A673 (cell line): Measurements from ENCODE around the gene LMOD2.

ENCODE experiments used
- EZH2 ChIP-seq: fragments of 200-600 bp; sonication (generic); IDR thresholded peaks from 2 replicates; pipeline ENCODE4 v1.6.1; 2017; ENCODE audit warnings: borderline replicate concordance, low read depth, mild to moderate bottlenecking, mixed read lengths, antibody characterized with exemption, low read length; ENCODE audit not compliant: poor library complexity, severe bottlenecking
- TF ChIP-seq, protein P1 (sequence below): fragments of 300-800, 200-600 bp; sonication (generic); conservative IDR thresholded peaks from 2 replicates; pipeline ENCODE4 v1.5.1; 2017; ENCODE audit warnings: low read depth, mild to moderate bottlenecking, antibody characterized with exemption, low read length, moderate library complexity, mixed read lengths

GRCh38 chr7:123637203-123637602 is 18.5 kb upstream of the LMOD2 start:
- TF ChIP-seq, protein P1, sequence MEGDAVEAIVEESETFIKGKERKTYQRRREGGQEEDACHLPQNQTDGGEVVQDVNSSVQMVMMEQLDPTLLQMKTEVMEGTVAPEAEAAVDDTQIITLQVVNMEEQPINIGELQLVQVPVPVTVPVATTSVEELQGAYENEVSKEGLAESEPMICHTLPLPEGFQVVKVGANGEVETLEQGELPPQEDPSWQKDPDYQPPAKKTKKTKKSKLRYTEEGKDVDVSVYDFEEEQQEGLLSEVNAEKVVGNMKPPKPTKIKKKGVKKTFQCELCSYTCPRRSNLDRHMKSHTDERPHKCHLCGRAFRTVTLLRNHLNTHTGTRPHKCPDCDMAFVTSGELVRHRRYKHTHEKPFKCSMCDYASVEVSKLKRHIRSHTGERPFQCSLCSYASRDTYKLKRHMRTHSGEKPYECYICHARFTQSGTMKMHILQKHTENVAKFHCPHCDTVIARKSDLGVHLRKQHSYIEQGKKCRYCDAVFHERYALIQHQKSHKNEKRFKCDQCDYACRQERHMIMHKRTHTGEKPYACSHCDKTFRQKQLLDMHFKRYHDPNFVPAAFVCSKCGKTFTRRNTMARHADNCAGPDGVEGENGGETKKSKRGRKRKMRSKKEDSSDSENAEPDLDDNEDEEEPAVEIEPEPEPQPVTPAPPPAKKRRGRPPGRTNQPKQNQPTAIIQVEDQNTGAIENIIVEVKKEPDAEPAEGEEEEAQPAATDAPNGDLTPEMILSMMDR, result no peak
- no peak for TF ChIP-seq EZH2
